Heart left ventricle (tissue), 16 donors: ENCODE data around the gene HAVCR2. TPM values are rescaled to one million over a fixed set of nuclear protein-coding genes. Genes with fewer than 3 reads are reported as not detected.

Source experiments
- ATAC-seq, 4 donors: fragments of 200-7000 bp; cut with Tn5 transposase; one replicate each; pipeline ENCODE4 v1.9.1; 2020 to 2022; ENCODE audit warnings: moderate library complexity in 4 of 4, mild to moderate bottlenecking in 3 of 4, moderate number of reproducible peaks in 1 of 4
- DNase-seq, 5 donors: peaks; one replicate each; pipeline ENCODE4 v3.0.0-alpha.2; 2020
- H3K27ac ChIP-seq, 12 donors: fragments of 200-600 bp; sonication (generic) in 4 of 12; one replicate each; pipeline versions ENCODE4 v1.5.0 to v1.8.0; 2016 to 2022; ENCODE audit warnings: mild to moderate bottlenecking in 2 of 12
- H3K27me3 ChIP-seq, 9 donors: fragments of 200-600 bp; sonication (generic) in 2 of 9; one replicate each; pipeline versions ENCODE4 v1.5.1 to v1.8.0; 2016 to 2022; ENCODE audit warnings: mild to moderate bottlenecking in 3 of 9
- H3K36me3 ChIP-seq, 9 donors: fragments of 200-600 bp; sonication (generic) in 2 of 9; one replicate each; pipeline versions ENCODE4 v1.5.0 to v1.8.0; 2018 to 2022; ENCODE audit warnings: mild to moderate bottlenecking in 2 of 9
- H3K4me1 ChIP-seq, 12 donors: fragments of 200-600 bp; sonication (generic) in 4 of 12; one replicate each; pipeline versions ENCODE4 v1.5.0 to v1.8.0; 2016 to 2022; ENCODE audit warnings: mild to moderate bottlenecking in 3 of 12
- H3K4me3 ChIP-seq, 12 donors: fragments of 200-600 bp; sonication (generic) in 4 of 12; one replicate each; pipeline versions ENCODE4 v1.5.0 to v1.8.0; 2017 to 2022; ENCODE audit warnings: mild to moderate bottlenecking in 9 of 12, moderate library complexity in 4 of 12
- H3K9me3 ChIP-seq, 12 donors: fragments of 200-600 bp; sonication (generic) in 4 of 12; one replicate each; pipeline versions ENCODE4 v1.5.0 to v1.8.0; 2016 to 2022; ENCODE audit warnings: mild to moderate bottlenecking in 1 of 12
- CTCF ChIP-seq, 12 donors: fragments of 200-600 bp; sonication (generic) in 4 of 12; IDR thresholded peaks; one replicate each; pipeline versions ENCODE4 v1.5.0 to v1.8.0; 2018 to 2022; ENCODE audit warnings: antibody characterized with exemption in 12 of 12, mild to moderate bottlenecking in 5 of 12
- POLR2A ChIP-seq, 2 donors: fragments of 450-650 bp; IDR thresholded peaks; one replicate each; pipeline ENCODE4 v1.6.1; 2017; ENCODE audit warnings: antibody characterized with exemption in 2 of 2, mild to moderate bottlenecking in 2 of 2, moderate library complexity in 2 of 2
- WGBS, 4 donors: extraction: QIAGEN DNeasy Blood & Tissue Kit in 2 of 4; methylation state at CpG; one replicate each; pipeline versions ENCODE4 v1.1.5 to v1.1.7; 2013 to 2018; 5-methylcytosine and 5-hydroxymethylcytosine counted together
- intact Hi-C, 10 donors: fragments of 100-400 bp; cut with DNase I; formaldehyde crosslinking; loops; one replicate each; pipeline versions ENCODE4 v1.11.1 to v1.14.2; 2022
- polyA plus RNA-seq, 2 donors: library from polyadenylated mRNA; stranded (reverse); fragments of 200-250 nt; gene quantifications; one replicate each; pipeline ENCODE4 v1.2.3, GENCODE V29; 2013
- total RNA-seq, 9 donors: library from RNA; depleted of rRNA in 2 of 9; stranded (reverse); fragments of >200 nt in 2 of 9; fragmentation: NEBNext Ultra II Directional in 3 of 9; extraction: Animal tissue kit (Norgen Biotek cat#: 25700) in 3 of 9; gene quantifications; one replicate each; pipeline versions ENCODE4 v1.1.0 to v1.2.4, GENCODE V29; 2016 to 2023
- donor health status: ischemic (EF 13 %, LVEDD 7.1; RV severe dilation, severe dysfunction).
- donor health status: healthy with polysubstance abuse.
- donor health status: DM: no; HTN: yes; CAD: no.
- donor health status: DM: no; HTN: no; CAD: no.
- donor health status: ischemic (EF 25% LVEDD 6.9; RV normal size, moderate dysfunction).
- donor health status: ischemic (EF 25% LVEDD 5.7; RV mildly dilated, moderate dysfunction).
- donor health status: healthy.
- donor health status: DM: yes; HTN: yes; CAD: no.
- donor health status: ischemic (EF 35%, LVEDD 5.7; RV mildly dilated, moderate dysfunction).
- donor health status: nonischemic (EF 11% LVEDD 7.7; RV severe dilation, severe dysfunction).
- donor health status: DM: yes; HTN: yes; CAD: no.
- donor health status: PGD.
- donor health status: ischemic (EF 29% LVEDD 5.4; RV normal size, mild dysfunction).
- donor health status: nonischemic (EF 23%, LVEDD 6.1; RV moderate dilation, normal function).

Gene HAVCR2
- total and polyA plus RNA-seq, 11 donors = 0.80 to 39.2 (median 1.9) TPM

GRCh38 chr5:157113002-157113401 is 4.2 kb upstream of the HAVCR2 start:
- WGBS, 4 donors = 67 to 71% (median 70%) methylated on average over 5 of the region's 5 CpGs
- intact Hi-C loops = no loop called here
- H3K4me3 ChIP-seq = no peak overlapping the region
- H3K36me3 ChIP-seq = no peaks in the 10 kb centered on the region
- H3K27me3 ChIP-seq = no peaks in the 10 kb centered on the region
- H3K9me3 ChIP-seq = no peaks in the 10 kb centered on the region
- peak overlapping the region in 1 of 12 donors; percentile 30 for H3K27ac ChIP-seq
- peaks cover 0 to 24% (median 0%) of the 10 kb centered on the region in 12 donors for H3K4me1 ChIP-seq
- DNase-seq (no peak), ATAC-seq (peak in 1 of 4 donors; percentile 38)
- TF ChIP-seq CTCF (IDR thresholded peaks at IDR 0.05) (no peak), POLR2A (IDR thresholded peaks at IDR 0.05) (no peak)

- 47 to 59% (median 50%) methylated on average over 1 of the region's 1 CpG for WGBS, 4 donors
- Histone ChIP-seq H3K4me1 (peaks cover 0 to 38% (median 0%) of the 10 kb centered on the region in 12 donors), H3K4me3 (peak overlapping the region in 2 of 12 donors; percentile 41 to 61), H3K27me3 (no peaks in the 10 kb centered on the region), H3K27ac (peak overlapping the region in 3 of 12 donors; percentile 9 to 87 (median 24)), H3K9me3 (no peaks in the 10 kb centered on the region), H3K36me3 (peaks cover 0 to 7% (median 0%) of the 10 kb centered on the region in 9 donors)
- no peak for DNase-seq
- TF ChIP-seq CTCF (IDR thresholded peaks at IDR 0.05) (no peak), POLR2A (IDR thresholded peaks at IDR 0.05) (no peak)
- peak in 3 of 4 donors; percentile 13 to 52 (median 35) for ATAC-seq
- intact Hi-C loops = no loop called here
Measured at GRCh38 chr5:157109744-157110143, 900 bp upstream of the HAVCR2 start.

GRCh38 chr5:157107508-157107907 is 1.3 kb downstream of the HAVCR2 start:
- no peaks in the 10 kb centered on the region for H3K27me3 ChIP-seq
- H3K4me1 ChIP-seq = peaks cover 0 to 32% (median 0%) of the 10 kb centered on the region in 12 donors
- DNase-seq = no peak
- WGBS, 4 donors = 44 to 60% (median 53%) methylated on average over 3 of the region's 3 CpGs
- peak overlapping the region in 4 of 12 donors; percentile 3 to 87 (median 25) for H3K27ac ChIP-seq
- H3K4me3 ChIP-seq = peak overlapping the region in 5 of 12 donors; percentile 25 to 61 (median 40)
- intact Hi-C loops = no loop called here
- TF ChIP-seq CTCF (IDR thresholded peaks at IDR 0.05) = no peak
- TF ChIP-seq POLR2A (IDR thresholded peaks at IDR 0.05) = no peak
- no peaks in the 10 kb centered on the region for H3K9me3 ChIP-seq
- peaks cover 0 to 17% (median 0%) of the 10 kb centered on the region in 9 donors for H3K36me3 ChIP-seq
- ATAC-seq = no peak

GRCh38 chr5:157106630-157107461 is 2.0 kb downstream of the HAVCR2 start:
- ATAC-seq (peak in 3 of 4 donors; percentile 53 to 68 (median 61)), DNase-seq (peak in 4 of 5 donors; percentile 32 to 79 (median 46))
- peak overlapping the region in 4 of 12 donors; percentile 3 to 87 (median 20) for H3K27ac ChIP-seq
- intact Hi-C loops = no loop called here
- WGBS, 4 donors = 80 to 87% (median 82%) methylated on average over 14 of the region's 14 CpGs
- no peaks in the 10 kb centered on the region for H3K9me3 ChIP-seq
- H3K4me3 ChIP-seq = peak overlapping the region in 4 of 12 donors; percentile 19 to 61 (median 32)
- peaks cover 0 to 17% (median 0%) of the 10 kb centered on the region in 9 donors for H3K36me3 ChIP-seq
- TF ChIP-seq POLR2A (IDR thresholded peaks at IDR 0.05) (no peak), CTCF (IDR thresholded peaks at IDR 0.05) (no peak)
- H3K27me3 ChIP-seq = no peaks in the 10 kb centered on the region
- peaks cover 0 to 31% (median 0%) of the 10 kb centered on the region in 12 donors for H3K4me1 ChIP-seq
